ENCODE results near the gene TMPRSS11E. TPM values are rescaled to one million over a fixed set of nuclear protein-coding genes. Genes with fewer than 3 reads are reported as not detected.
"Not testable (repeated sequence)": the region's sequence is repeated elsewhere in the genome, so short reads cannot be mapped to it uniquely, and the experiment has no call there.

Gene TMPRSS11E, protein sequence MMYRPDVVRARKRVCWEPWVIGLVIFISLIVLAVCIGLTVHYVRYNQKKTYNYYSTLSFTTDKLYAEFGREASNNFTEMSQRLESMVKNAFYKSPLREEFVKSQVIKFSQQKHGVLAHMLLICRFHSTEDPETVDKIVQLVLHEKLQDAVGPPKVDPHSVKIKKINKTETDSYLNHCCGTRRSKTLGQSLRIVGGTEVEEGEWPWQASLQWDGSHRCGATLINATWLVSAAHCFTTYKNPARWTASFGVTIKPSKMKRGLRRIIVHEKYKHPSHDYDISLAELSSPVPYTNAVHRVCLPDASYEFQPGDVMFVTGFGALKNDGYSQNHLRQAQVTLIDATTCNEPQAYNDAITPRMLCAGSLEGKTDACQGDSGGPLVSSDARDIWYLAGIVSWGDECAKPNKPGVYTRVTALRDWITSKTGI
- polyA plus RNA-seq (ENCODE audit: insufficient read length): not detected

DNA sequence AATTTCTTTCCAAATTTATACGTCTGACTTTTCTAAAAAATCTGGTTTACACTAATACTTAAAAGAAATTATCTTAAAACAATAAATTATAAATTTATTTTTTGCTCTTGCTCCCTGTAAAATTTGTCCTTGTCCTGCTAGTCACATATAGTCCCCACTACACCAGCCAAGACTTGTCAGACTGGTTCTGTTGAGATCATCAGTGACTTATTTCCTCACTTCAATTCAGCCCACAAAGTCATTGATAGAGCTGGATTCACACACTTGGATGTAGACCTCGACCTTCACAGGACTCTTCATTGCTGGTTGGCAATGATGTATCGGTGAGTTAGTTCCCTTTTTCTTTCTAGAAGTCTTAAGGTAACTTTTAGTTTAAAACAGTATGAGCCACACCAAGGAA is at the start of gene TMPRSS11E:
TMPRSS11E (plus strand) TSS at position 263 of the 400 bp plus-strand sequence; CDS start at position 313, 50 bp downstream.
- DNase-seq (ENCODE audit: low read depth): no peak

DNA sequence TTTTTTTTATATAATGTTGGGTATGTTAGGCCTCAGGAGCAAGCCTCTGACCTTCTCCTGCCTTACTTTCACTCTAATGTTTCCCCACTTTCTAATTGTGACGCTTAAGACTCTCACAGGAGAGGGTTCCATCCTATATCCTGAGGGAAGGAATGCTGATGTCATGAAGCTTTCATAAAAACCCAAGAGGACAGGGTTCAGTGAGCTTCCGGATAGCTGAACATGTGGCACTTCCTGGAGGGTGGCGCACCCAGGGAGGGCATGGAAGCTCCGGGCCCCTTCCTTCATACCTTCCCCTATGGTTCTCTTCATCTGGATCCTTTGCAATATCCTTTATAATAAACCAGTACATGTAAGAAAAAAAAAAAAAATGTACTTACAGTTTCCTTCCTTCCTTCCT is 48.0 kb upstream of the TMPRSS11E start:
- DNase-seq (ENCODE audit: low read depth): no peak

DNA sequence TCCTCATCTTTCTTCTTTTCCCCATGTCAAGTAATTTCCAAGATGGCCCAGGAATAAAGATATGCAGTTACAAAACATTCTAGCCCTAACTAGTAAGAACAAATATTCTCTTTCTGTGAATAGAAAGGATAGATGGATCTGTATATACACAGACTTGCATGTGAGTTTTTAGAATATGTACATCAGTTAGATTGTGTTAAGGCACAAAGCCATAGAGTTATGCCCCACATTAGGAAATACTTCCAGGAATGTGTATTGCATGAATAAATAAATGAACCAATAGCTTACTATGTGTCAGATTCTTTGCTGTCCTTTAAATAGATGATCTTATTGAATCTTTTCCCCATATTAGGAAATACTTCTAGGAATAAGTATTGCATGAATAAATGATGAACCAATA is 46.0 kb upstream of the TMPRSS11E start:
- DNase-seq (ENCODE audit: low read depth): no peak

DNA sequence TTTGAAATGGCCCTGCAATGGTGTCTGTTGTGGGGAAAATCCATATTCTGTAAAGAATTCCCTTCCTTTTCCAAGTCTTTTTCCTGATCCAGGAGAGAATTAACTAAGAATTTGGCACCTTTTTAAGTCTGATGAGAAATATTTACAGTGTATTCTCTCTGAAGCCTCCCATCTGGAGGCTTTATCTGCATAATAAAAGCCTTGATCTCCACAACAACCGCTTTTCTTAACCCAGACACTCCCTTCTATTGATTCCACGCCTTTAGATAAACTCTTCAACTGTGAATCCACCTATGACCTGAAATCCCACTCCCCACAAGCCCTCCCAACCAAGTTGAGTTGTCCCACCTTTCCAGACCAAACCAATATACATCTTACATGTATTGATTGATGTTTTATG is 43.1 kb upstream of the TMPRSS11E start:
- no peak for DNase-seq (ENCODE audit: low read depth)

DNA sequence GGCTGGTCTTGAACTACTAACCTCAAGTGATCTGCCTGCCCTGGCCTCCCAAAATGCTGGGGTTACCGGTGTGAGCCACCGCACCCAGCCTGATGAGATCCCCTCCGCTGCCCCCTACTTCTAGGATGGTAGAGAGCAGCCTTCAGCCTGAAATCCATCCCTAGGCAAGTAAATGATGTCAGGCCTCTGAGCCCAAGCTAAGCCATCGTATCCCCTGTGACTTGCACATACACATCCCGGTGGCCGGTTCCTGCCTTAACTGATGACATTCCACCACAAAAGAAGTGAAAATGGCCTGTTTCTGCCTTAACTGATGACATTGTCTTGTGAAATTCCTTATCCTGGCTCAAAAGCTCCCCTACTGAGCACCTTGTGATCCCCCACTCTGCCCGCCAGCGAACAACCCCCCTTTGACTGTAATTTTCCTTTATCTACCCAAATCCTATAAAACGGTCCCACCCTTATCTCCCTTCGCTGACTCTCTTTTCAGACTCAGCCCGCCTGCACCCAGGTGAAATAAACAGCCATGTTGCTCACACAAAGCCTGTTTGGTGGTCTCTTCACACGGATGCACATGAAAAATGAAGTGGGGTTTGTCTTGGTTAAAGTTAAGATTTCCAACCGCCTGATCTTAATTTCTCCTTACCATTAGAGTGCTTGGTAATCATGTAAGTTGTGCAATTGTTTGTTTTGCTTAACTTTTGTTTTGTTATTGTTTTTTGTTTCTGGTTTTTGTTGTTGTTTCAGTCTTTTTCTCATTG is 41.4 kb upstream of the TMPRSS11E start:
- not testable (repeated sequence) for DNase-seq (ENCODE audit: low read depth)

DNA sequence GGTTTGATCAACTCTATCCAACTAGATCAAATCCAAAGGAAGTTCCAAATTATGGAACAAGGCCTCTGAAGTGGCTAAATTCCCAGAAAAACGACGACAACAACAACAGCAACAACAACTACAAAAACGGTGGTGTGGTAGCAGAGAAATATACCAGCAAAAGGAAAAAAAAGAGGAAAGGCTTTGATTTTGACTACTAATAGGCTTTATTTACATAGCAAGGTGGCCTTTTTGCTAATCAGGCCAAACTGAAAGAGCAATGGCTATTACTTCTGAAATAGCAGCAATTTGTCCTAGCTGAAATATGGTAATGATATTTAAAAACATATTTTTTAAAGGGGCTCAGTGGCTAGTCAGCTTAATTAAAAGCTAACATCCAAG is 40.8 kb upstream of the TMPRSS11E start:
- no peak for DNase-seq (ENCODE audit: low read depth)

DNA sequence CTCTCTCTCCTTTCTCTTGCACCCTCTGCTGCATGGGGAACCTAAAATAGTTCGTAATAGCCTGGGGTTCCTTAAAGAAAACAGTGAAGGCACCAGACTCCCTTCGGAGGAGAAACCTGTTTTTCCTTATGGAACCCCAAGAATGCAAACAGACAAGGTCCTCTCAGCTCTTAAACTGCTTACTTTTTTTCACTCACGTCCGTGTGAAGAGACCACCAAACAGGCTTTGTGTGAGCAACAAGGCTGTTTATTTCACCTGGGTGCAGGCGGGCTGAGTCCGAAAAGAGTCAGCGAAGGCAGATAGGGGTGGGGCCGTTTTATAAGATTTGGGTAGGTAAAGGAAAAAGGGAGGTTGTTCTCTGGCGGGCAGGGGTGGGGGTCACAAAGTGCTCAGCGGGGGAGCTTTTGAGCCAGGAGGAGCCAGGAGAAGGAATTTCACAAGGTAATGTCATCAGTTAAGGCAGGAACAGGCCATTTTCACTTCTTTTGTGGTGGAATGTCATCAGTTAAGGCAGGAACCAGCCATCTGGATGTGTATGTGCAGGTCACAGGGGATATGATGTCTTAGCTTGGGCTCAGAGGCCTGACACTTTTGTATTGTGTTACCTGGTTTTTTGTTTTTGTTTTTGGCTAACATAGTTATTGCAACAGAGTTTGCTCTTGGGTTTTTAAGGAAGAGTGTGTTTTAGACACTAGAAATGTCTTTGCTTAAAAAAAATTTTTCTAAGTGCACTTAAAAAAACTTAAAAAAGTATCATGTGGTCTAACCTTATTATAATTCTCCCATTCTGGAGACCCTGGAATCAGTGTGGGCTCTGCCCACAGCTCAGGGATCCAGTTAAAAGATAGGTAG is 40.0 kb upstream of the TMPRSS11E start:
- DNase-seq (ENCODE audit: low read depth): not testable (repeated sequence)

DNA sequence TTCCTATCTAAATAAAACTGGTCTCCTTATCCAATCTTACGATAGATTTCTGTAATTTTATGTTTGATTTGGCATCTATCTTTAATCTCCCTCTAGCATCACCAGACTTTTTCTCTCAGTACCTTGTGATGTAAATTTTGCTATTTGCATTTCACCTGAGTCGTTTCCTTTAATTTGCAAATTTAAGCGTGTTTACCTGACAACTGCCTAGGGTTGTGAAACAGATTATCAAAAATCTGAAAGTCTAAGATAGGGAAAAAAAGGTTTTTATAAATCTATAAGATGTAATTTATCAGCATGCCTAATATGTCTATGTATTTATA is 39.4 kb upstream of the TMPRSS11E start:
- DNase-seq (ENCODE audit: low read depth): no peak

DNA sequence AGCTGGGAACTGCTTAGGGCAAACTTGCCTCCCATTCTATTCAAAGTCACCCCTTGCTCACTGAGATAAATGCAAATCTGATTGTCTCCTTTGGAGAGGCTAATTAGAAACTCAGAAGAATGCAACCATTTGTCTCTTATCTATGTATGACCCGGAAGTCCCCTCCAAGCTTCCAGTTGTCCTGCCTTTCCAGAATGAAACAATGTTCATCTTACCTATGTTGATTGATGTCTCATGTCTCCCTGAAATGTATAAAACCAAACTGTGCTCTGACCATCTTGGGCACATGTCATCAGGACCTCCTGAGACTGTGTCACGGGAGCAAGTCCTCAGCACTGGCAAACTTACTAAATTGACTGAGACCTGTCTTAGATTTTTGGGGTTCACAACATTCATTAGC is 37.1 kb upstream of the TMPRSS11E start:
- no peak for DNase-seq (ENCODE audit: low read depth)

DNA sequence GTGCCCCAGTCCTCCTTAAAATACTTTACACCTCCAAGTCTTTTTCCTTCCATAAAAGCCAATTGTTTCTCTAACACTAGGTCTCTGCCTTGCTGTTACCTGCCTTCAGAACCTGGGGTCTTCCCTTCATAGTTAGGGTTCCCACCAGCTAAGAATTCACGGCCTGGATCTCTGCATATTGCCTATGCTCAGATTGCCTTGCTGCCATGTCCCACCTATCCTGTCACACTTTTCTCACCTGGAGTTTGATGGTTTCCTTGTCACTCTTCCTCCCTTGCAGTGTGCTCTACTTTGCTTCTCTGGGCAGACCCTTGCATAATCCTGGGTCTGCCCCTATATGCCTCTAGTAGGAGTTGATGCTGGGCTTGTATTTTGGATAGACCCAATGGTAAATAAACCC is 36.6 kb upstream of the TMPRSS11E start:
- DNase-seq (ENCODE audit: low read depth): no peak

DNA sequence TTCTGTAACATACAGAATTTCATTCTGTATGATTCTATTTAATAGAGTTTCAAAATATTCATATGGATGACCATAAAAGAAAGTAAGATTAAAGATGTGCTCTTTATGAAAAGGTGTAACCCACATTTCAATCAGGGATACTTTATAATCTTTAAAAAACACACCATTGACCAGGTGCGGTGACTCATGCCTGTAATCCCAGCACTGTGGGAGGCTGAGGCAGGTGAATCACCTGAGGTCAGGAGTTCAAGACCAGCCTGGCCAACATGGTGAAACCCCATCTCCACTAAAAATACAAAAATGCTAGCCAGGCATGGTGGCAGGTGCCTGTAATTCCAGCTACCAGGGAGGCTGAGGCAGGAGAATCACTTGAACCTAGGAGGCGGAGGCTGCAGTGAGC is 35.2 kb upstream of the TMPRSS11E start:
- not testable (repeated sequence) for DNase-seq (ENCODE audit: low read depth)

DNA sequence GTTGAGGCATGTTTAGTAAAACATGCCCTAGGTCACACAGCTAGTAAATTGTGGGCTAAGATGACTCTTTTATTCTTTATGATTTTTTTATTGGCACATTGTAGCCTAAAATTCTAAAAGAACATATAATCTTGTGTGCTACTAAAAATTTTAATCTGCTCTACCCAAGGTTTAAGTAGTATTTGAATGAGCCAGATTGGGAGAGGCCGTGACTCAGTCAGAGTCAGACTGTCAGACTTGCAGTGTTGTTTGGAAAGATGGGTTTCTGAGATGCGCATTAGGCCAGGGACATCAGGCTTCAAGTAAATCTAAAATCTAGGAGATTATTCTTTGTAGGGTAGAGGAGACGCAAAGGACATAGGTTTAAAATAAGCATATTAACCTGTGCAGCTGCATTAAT is 30.7 kb upstream of the TMPRSS11E start:
- DNase-seq (ENCODE audit: low read depth): no peak

DNA sequence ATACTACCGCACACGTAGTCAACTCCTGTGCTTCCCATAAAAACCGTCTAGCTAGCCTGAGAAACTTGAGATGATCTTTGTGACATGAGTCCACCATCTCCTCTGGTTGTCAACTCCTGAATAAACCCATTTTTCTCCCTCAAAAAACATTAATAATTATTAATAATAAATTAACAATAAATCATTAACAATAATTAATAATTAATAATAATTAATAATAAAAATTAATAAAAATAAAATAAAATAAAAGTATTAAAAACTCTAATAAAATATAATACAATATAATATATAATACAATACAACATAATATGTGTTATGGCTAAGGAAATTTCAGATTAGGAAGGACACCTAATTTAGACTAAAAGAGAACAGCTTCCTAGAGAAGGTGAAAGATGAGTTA is 20.7 kb upstream of the TMPRSS11E start:
- DNase-seq (ENCODE audit: low read depth): no peak

DNA sequence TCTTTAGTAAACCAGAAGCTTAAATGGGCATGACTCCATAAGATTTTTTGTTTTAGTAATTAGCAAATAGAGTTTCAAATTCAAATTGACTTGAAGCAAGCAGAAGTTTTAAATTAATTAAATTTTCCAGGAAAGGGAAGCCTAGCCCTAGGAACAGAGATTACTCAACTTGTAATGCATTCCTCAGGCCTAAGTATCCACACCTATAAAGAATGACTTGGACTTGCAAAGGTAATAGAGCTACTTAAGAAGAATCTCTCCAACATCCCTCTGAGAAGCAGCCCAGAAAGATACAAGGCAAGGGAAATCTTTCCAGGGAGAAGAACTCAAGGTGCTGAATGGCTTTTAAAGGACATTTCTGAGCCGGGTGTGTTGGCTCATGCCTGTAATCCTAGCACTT is 16.9 kb upstream of the TMPRSS11E start:
- DNase-seq (ENCODE audit: low read depth): no peak

DNA sequence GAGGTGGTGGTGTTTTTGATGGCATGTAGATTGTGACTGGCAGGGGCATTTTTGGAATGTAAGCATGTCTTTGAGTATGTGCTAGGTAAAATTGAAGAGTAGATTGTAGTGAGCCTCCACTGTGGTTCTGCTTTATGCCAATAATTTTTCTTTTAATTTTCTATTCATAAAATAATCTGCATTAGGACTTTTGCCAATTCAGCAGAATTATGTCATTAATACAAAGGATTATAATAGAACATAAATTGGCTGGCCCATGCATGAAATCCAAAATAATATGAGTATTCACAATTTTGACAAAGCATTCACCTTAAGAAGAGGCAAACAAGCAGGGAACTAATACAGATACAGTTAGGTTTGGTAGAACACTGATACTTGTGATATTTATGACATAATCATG is 14.9 kb upstream of the TMPRSS11E start:
- DNase-seq (ENCODE audit: low read depth): no peak

DNA sequence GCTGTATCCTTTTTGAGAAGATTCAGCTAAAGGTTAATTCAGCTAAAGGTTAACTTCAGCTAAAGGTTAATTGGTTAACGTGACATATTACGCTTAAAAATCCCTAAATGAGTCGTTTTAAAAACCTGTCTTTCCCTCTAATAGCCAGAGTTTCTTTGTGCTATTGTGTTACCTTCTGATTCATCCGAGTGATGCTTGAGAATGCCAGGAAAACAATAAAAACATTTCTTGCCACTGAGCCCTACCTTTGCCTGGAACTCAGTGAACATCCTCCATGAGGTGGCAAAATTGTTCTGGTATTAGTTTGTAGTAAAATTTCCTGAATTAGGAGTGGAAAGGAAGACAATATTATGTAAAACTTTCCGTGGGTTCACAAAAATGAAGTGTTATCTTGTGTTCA is 13.7 kb upstream of the TMPRSS11E start:
- no peak for DNase-seq (ENCODE audit: low read depth)

DNA sequence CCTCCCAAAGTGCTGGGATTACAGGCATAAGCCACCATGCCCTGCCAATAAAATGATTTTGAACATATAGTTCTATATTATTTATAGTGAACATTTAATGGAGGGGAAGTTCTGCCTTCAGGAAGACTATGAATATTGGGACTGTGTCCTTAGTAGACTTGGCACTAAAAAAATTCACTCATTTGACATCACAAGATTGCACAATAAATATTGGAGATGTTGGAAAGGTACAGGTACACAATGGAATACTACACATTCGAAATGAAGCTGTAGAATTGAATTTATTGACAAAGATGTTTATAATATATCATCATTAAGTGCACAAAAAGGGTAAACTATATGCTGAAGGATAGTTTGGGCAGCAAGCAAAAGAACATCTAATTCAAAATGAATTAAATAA is 13.0 kb upstream of the TMPRSS11E start:
- no peak for DNase-seq (ENCODE audit: low read depth)

DNA sequence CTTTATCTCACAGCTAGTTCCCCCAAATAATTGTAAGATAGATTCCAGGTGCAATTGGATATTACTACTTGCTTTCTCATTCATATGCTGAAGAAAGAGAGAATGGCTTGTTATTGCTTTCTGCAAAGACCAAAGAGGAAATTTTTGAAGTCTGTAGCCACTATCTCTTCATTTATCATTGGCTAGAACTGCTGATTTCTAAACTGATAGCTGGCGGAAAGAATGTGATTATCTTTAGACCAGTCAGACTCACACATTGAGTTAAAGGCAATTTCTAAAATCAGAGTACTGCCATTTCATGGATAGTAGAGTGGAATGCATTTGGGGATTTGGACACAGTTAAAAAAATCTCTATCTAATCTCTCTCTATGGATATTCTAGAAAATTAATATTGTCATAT is 12.4 kb upstream of the TMPRSS11E start:
- no peak for DNase-seq (ENCODE audit: low read depth)

DNA sequence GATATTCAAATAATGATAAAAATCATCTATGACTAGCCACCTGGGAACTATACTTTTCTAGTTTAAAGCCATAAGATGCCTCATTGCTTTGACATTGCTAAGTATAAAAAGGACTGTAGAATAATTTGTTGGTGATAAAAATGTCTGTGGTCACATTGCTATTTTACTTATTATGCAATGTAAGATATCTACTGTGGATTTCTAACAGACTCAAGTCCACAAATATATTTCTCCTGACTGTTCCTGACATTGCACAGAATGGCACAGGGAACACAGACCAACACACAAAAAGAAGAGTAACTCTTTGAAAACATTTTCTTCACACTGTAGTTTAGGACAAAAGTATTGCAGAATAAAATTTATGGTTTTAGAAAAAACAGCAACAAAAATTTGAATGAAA is 2.2 kb upstream of the TMPRSS11E start:
- DNase-seq (ENCODE audit: low read depth): no peak

DNA sequence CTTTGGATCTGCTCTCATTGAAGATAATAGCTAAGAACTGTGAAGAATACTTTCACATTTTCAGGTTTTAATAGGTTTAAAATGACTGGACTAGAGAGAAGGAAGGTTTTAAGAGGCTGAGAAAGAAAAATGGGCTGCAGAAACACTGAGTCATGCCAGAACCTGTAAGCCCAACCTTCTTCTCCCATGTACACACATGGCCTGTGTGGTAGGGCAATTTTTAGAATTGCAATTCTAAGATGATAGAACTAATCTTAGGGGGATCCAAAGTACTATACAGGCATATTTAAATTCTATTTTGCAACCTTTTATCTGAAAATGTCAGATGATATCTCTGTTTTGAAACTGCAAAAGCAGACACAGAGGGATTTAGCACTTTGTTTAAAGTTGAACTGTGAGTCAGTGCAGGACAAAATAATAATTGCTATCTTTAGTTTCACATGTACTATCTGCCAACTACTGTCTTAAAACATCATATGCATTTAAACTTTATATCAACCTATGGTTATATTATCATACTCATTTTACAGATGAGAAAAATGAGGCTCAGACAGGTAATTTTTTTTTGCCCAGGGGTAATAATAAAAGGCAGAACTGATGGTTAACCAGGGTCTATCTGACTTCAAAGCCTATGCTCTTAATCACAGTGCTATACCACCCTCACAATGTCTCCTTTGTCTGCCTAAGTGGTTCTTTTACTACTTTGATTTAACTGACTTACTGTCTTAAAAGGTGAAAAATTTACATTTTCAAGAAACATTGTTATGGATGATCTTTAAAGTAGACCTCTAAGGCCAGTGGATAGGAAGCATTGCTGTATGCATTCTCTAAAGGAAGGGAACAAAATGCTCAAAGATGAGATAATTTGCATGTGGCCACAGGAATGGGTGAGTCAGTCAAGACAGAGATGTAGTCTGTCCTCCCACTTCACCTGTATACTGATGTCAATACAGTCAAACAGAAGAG is 4.3 kb downstream of the TMPRSS11E start:
- DNase-seq (ENCODE audit: low read depth): no peak

DNA sequence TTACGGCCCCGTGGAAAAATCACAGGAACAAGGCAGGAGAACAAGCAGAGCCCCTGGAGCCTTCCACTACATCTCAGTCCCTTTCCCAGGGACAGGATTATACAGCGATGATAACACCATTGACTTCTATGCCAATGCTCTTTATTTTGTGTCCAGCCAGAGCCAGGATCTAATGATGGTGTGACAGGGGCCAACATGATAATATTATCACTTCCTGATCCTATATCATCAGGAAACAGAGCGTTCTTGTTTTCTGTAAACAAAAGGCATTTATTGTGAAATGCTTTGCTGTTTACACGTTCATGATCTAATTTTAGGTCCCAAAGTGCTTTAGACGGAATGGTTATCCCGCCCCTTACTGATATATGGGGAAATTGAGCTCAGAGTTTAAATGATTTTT is 12.8 kb downstream of the TMPRSS11E start:
- no peak for DNase-seq (ENCODE audit: low read depth)

Measured in forelimb muscle (tissue), 1 donor.